22Rv1 (cell line): ENCODE results near the gene ZNF787.

ENCODE experiments used
- ZFX ChIP-seq: fragments of 450-650 bp; IDR thresholded peaks from 2 replicates; pipeline ENCODE4 v1.6.1; 2017; ENCODE audit warnings: antibody characterized with exemption, borderline replicate concordance
- TF ChIP-seq, protein P1 (sequence below): fragments of 450-650 bp; IDR thresholded peaks from 2 replicates; pipeline ENCODE4 v1.5.1; 2017; ENCODE audit warnings: mild to moderate bottlenecking

DNA sequence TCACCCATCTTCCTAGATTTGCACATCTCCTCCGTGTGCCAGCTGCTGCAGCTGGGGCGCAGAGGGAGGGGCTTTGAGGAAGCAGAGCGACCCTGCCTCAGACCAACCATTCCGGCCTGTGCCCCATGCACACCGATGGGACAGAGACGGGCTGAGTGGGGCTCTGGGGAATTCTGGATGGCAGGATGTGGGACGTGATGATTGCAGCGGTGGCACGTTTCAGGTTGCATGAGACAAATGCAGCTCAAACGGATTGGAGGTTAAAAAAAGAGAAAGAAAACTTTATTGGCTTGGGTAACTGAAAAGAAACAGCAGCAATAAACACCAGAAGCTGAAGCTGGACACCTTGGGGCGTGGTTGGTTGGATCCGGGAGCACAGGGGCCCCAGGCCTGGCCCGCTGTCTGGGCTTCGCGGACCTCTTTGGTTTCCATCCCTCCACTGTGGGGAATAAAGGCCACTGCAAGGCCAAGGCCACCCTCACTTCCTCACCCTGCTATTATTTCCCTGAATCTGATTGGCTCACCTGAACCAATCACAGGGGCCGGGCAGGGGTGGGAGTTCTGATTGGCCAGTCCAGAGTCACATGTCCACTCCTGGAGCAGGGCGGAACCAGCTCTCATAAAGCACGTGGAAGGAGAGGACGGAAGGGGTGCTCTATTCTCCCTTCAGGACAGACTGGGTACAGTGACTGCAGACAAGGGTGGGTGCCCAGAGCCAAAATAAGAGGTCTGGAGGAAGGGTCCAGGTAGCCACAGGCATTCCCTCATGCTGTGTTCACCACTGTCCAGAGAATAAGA is 6.1 kb upstream of the ZNF787 start:
- TF ChIP-seq, protein P1, sequence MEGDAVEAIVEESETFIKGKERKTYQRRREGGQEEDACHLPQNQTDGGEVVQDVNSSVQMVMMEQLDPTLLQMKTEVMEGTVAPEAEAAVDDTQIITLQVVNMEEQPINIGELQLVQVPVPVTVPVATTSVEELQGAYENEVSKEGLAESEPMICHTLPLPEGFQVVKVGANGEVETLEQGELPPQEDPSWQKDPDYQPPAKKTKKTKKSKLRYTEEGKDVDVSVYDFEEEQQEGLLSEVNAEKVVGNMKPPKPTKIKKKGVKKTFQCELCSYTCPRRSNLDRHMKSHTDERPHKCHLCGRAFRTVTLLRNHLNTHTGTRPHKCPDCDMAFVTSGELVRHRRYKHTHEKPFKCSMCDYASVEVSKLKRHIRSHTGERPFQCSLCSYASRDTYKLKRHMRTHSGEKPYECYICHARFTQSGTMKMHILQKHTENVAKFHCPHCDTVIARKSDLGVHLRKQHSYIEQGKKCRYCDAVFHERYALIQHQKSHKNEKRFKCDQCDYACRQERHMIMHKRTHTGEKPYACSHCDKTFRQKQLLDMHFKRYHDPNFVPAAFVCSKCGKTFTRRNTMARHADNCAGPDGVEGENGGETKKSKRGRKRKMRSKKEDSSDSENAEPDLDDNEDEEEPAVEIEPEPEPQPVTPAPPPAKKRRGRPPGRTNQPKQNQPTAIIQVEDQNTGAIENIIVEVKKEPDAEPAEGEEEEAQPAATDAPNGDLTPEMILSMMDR: no peak
- TF ChIP-seq ZFX: no peak
